Activated naive CD8-positive, alpha-beta T cell treated with anti-CD3 and anti-CD28 coated beads, Interleukin-2, amount 50 U/mL, for 16 hours (primary cell): ENCODE measurements around the gene MINDY2.
"Not testable (repeated sequence)": the region's sequence is repeated elsewhere in the genome, so short reads cannot be mapped to it uniquely, and the experiment has no call there.

ENCODE experiments used
- DNase-seq: peaks from one replicate; pipeline ENCODE4 v3.0.0-alpha.2; 2020; ENCODE audit warnings: low read depth, low spot score

Gene MINDY2

DNA sequence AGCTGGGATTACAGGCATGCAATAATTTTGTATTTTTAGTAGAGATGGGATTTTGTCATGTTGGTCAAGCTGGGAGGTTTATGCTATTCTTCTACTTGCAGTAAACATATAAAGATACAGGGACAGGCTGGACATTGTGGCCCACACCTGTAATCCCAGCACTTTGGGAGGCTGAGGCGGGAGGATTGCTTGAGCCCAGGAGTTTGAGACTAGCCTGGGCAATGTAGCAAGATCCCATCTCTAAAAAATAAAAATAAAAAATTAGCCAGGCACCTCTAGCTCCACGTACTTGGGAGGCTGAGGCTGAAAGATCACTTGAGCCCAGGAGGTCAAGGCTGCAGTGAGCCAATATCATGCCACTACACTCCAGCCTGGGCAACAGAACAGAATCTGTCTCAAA, 52.2 kb downstream of the MINDY2 start:
- DNase-seq = not testable (repeated sequence)

DNA sequence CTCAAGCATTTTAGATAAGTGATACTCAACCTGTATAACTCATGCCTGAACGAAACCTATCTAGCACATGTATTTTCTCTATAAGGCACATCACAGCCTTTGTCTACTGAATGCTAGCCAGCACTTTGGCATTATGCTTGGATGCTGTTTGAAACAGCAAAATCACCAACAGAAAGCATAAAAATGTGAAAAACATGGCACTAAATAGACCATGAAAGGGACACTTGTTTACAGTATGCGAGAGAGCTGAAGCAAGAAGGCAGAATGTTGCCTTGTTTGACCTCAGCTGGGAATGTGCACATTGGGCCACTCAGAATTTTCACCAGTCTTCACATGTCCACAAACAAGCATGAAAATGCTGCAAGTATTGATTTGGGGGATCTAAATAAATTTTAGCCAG, 59.5 kb downstream of the MINDY2 start:
- DNase-seq = no peak

DNA sequence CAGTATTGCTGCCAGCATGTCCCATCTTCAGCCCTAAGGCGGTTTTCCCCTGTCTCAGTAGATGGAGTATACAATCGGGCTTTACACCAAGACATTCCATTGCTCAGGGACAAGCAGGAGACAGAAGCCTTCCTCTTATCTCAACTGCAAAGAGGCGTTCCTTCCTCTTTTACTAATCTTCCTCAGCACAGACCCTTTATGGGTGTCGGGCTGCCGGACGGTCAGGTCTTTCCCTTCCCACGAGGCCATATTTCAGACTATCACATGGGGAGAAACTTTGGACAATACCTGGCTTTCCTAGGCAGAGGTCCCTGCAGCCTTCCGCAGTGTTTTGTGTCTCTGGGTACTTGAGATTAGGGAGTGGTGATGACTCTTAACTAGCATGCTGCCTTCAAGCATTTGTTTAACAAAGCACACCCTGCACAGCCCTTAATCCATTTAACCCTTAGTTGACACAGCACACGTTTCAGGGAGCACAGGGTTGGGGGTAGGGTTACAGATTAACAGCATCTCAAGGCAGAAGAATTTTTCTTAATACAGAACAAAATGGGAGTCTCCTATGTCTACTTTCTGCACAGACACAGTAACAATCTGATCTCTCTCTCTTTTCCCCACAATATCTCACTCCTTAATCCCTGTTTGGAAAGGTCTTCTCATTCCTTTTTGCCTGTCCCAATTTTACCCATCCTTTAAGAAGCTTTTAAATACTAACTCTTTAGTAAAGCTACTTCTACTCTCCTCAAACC, 62.8 kb downstream of the MINDY2 start:
- DNase-seq = not testable (repeated sequence)

DNA sequence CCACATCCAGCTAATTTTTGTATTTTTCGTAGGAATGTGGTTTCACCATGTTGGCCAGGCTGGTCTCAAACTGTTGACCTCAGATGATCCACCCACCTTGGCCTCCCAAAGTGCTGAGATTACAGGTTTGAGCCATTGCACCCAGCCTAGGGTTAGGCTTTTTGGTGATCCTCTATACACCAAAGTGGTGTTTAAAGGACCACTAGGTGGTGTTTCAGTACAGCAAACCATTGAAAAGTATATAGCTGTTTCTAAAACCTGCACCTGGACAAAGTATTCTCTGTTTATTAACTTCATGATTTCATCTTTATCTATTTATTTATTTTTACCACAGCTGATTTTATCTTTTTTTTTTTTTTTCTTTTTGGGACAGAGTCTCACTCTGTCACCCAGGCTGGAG, 68.4 kb downstream of the MINDY2 start:
- DNase-seq = no peak

DNA sequence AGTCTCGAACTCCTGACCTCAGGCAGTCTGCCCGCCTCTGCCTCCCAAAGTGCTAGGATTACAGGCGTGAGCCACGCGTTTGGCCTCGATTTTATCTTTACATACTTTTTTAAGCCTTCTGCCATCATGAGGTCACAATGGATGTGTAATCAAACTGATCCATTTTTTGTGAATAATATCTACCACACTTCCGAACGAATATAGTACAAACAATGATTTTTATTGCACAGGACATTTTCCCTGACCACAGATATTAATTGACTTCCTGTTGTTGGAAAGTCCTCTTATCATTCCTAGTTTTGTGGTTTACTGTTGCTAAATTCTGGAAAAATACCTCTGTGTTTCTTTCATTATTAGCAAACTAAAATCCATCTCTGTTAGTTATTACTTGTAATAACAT, 68.9 kb downstream of the MINDY2 start:
- no peak for DNase-seq

DNA sequence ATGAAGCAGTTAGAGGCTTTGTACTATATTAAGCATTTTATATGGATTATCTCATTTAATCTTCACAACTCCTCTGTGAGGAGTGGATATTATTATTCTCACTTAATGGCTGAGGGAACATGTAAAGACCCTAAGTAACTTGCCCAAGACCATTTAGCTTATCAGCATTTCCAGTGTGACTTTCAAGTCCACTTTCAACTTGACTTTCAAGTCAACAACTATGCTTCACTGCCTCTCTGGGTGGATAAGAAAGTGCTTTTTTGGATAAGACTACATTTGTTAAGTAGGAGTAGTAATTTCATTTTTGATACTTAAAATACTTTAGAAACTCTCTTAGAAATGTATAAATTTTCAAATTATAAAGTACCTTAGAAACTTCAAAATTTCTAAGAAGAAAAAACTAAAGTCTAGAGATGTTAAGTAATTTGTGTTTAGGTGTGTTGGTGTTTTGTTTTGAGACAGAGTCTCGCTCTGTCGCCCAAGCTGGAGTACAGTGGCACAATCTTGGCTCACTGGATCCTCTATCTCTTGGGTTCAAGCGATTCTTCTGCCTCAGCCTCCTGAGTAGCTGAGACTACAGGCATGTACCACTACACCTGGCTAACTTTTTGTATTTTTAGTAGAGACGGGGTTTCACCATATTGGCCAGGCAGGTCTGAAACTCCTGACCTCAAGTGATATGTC, 71.8 kb downstream of the MINDY2 start:
- DNase-seq = no peak

DNA sequence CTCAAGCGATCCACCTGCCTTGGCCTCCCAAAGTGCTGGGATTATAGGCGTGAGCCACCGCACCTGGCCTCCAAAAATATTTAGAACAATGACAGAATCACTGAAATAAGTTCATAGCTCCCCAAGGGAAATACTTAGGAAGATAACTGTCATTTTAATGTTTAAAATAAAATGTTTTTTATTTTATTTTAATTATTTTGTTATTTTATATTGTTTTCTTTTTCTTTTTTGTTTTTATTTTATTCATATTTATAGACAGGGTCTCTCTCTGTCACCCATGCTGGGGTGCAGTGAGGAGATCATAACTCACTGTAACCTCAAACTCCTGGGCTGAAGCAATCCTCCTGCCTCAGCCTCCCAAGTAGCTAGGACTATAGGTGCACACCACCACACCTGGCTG, 80.1 kb downstream of the MINDY2 start:
- not testable (repeated sequence) for DNase-seq

DNA sequence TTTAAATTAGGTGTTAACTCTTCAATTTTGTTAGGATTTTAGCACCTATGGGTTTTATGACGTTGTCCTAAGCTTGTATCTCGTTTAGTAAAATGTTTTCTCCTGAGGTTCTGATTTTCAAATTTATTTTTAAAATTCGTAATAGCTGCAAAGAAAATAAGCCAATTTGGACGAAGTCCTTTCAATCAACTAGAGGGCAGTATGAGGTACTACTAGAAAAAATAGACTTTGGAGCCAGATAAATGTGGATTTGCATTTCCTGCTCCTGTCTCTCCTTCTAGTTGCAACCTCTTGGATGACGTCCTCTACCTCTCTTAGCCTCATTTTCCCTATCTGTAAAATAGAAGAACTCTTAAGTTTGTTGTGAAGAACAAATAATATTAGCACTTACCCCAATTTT, 81.2 kb downstream of the MINDY2 start:
- DNase-seq = no peak

DNA sequence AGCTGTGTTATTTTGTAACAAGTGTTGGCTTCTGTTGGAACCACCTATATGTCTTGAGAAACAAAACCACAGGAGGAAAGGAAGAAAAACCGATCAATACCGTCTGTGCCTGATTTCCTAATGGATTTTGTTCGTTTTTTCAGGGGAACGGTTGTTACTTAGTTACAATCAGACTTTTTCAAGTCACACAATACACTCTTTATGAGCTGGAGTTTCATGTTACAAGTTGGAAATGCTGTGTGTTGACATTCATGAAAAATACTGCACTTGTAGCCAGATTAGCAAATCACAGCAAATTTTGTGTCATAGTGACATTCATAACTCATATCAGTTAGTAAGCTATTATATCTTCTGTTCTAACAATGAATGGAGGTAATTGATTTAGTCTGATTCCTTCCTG, 83.5 kb downstream of the MINDY2 start:
- no peak for DNase-seq

DNA sequence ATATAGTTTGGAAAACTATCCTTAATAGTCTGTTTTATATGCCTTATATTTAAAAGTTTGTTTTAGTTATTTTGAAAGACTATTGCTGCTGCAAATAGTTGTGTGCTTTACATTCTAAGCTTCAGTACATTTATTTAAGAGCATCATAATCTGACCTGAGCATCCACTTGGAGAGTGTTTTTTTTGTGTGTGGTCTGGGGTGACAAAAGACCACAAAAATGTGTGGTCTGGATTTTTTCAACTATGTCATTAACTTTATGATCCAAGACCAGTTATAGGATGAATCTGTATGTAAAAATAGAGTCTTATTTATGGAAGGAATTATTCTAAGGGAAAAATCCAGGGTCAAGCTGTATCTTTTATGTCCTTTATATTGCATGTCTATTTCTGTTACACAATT, 85.0 kb downstream of the MINDY2 start:
- no peak for DNase-seq

DNA sequence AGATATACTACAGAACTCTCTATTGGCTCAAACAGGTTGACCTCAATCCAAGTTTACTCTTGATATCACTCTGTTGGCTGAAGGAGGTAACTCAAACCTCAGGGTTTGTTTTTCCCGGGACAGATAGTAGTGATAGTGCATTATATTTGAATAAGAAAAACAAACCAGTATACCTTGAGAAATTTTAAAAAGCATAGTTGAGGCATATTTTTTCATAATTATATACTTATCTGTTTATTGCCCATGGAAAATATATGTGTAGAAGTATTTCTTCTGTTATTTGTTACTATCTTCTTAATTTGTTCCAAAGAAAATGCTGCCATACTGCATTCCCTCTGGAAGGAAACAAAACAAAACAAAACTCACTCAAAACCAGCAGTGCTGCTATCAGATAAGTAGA, 85.5 kb downstream of the MINDY2 start:
- DNase-seq = not testable (repeated sequence)

DNA sequence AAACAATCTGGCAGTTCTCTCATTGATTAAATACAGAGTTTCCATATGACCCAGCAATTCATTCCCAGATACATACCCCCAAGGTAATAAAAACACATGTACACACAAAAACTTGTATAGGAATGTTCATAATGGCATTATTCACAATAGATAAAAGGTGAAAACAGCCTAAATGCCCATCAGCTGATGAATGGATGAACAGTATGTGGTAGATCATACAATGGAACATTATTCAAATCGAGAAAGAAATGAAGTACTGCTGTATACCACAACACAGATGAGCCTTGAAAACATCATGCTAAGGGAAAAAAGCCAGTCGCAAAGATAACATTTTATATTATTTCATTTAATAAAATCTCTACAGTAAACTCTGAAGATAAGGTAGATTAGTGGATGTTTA, 91.2 kb downstream of the MINDY2 start:
- DNase-seq = no peak

DNA sequence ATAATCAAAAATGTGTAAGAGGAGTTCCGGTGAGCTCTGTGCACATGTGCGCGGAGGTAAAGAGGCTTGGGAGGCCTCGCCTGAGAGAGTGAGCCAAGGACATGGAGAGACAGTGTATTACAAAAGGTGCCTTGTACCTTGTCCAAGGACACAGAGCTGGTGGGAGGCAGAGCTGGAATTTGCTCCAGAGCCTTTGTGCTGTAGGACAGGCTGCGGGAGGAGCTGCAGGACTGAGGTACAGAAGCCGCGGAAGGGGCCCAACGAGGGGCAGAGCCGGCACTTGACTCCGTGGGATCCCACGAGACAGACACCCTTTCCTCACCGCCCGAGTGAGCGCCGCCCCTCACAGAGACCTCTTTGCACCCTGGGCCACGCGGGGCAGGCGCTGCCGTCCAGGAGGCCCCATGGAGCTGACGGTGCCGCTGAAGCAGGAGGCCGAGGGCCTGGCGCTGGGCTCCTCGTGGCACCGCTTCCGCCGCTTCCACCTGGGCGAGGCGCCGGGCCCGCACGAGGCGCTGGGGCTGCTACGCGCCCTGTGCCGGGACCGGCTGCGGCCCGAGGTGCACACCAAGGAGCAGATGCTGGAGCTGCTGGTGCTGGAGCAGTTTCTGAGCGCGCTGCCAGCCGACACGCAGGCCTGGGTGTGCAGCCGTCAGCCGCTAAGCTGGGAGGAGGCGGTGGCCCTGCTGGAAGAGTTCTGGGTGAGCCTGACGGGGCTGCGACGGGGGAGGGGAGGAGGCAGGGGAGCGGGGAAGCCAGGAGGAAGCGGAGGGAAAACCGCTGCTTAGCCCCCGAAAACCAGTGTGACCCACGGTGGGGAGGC, 93.7 kb downstream of the MINDY2 start:
- no peak for DNase-seq

DNA sequence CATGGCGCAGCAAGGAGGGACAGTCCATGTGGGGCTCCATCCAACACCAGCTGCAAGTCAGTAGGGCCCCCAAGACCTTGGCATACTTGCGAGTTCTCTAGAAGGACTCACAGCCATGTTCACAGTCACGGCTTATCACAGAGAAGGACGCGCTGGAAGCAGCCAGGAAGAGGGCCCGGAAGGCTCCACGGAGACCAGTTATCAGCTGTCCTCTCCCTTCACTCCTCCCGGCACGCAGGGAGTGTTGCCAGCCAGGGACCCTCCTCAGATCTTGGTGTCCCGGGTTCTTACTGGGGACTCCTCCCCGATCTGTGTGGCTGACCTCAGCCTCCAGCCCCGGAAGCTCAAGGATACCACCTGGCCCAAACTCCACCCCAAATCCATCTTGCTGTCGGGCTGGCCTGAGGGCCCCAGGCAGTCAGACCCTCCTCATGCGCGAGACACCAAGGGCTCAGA, 94.4 kb downstream of the MINDY2 start:
- no peak for DNase-seq

DNA sequence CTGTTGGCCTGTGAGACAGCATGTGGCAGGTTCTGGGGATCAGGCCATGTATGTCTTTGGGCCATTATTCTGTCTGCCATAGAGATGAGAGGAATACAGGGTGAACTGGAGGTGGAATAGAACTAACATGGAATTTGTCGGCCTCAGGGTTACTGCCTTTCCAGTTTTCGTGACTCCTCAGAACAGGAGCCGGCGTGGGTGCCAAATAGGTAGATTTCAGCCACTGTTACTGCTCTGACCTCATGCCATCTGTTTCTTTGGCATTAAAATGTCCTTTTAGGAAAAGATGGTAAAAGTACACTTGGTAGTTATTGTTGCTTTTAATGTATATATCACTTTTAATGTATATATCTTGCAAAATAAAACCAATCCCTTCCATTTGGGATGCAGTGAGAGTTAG, 96.8 kb downstream of the MINDY2 start:
- DNase-seq = no peak

DNA sequence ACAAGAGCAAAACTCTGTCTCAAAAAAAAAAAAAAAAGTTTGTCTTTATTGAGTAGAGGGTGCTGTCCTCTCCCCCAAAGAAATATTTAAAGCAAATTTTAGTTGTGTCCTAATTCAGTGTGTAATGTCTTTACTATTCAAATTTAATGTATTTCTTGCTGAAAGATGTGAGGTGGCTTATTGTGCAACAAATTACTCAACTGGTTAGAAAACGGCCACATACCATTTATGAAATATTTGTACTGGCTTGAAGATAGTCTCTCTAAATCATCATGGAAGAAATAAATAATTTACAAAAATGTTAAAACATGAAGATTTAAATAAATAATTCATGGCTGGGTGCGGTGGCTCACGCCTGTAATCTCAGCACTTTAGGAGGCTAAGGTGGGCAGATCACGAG, 99.3 kb downstream of the MINDY2 start:
- no peak for DNase-seq

DNA sequence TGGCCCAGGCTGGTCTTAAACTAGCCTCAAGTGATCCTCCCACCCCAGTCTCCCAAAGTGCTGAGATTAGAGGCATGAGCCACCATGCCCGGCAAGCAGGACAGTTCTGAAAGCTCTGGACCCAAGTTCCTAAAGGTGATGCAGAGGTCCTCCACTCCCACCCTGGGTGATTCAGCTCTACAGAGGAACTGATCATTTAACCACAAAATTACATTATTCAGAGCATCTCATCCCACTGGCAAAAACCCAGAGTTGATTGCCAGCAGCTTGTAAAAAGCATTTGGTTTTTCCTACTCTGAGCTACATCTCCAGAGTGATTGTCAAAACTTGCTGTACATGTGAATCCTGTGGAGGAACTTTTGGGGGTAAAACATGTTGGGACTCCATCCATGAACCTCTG, 102.2 kb downstream of the MINDY2 start:
- DNase-seq = no peak

DNA sequence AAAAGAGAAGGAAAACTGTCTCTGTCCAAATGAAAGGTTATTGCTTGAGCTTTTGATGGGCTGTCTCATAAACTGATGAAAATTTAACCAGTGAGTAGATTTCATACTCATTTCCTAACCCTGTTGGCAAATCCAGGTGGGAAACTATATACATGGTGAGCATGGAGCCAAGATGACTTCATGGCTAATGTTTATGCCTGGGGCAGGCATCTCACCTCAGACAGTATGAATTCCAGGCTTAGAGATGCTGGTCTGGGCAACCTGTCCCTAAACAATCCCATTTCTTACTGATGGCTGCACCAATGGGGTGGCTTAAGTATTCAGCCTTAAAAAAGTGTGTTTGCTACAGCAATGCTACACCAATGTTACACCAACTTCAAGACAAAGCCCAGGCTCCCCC, 104.2 kb downstream of the MINDY2 start:
- DNase-seq = no peak

DNA sequence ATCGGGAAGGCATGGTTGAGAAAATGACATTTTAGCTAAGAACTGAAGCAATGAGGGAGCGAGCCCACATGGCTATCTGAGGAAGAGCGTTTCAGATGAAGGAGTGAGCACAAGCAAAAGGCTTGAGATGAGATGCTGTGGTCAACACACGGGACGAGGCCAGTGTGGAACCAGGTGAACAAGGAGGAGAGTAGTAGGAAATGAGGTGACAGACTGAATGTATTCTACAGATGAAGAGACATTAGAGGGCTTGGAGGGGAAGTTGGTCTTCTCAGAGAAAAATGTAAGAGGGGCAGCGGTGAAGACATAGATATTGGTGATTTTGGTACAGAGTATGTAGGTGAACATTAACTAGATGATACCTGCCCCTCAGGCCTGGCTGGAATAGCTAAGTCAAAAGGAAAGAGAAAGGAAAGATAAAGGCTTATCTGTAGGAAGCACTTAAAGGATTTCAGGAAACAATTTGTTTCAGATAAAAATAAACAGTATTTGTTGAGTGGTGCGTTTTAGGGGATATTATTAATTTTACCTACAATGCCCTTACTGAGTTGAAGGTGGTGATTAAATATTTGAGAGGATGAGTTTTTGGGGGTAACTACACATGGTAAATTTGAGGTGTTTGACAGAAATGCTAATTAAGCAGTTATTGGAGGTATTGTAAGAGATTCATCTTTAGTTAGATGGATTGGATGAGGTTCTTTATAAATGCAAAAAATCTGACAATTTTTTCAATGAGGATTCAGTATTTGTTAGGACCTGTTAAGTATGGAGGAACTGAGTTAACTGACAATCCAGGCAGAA, 105.4 kb downstream of the MINDY2 start:
- no peak for DNase-seq

DNA sequence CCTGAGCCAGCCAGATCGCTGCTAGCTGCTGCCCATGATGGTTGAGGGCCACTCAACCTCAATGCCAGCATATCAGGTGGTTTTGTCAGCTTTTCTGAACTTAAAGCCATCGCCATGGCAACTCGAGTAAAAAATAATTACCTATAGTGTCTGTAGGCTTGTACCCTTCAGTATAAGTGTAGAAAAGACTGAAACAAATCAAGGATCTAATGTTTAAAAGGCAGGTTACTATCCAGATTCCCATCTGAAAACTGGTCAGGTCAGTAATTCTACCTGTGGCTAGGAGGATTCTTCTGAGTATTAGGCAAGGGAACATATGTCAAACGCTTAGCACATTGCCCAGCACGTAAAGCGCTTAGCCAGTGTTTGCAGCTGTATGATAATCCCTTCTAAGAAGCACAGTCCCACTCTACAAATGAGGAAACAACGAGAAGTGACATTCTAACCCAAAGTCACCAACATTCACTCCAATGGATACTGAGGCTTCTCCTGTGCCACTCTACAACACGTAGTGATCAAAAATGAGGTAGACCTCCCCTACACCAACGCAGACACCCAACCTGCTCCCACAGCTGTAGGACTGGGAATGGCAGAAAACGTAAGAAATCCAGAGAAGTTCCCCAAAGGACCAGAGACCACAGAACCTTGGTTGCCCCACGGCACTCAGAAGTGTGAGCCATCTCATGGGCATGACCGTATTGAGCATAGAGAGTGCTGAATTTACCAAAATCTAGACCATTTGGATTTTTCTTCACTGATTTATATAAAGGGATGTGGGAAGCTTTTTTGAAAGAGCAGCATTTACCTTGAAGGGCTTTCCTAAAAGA, 107.1 kb downstream of the MINDY2 start:
- DNase-seq = no peak

DNA sequence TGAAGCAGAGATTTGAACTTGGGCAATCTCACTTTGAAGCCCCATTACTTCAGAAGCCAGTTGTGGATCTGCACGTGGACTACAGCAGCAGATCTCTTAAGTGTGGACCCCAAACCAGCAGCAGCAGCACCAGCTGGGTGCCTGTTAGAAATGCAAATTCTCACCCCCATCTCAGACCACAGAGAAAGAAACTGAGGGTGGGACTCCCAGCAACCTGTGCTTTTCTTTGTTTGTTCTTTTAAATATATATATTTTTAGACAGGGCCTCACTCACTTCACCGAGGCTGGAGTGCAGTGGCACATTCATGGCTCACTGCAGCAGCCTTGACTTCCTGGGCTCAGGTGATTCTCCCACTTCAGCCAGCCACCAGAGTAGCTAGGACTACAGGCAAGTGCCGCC, 109.2 kb downstream of the MINDY2 start:
- no peak for DNase-seq
